Activated CD4-positive, CD25-positive, alpha-beta regulatory T cell treated with anti-CD3 and anti-CD28 coated beads, Interleukin-2, amount 50 U/mL, for 16 hours (primary cell): ENCODE data around the gene UEVLD.

Source experiments
- DNase-seq: peaks from one replicate; pipeline ENCODE4 v3.0.0-alpha.2; 2020; ENCODE audit warnings: low read depth, low spot score

UEVLD gene

DNA sequence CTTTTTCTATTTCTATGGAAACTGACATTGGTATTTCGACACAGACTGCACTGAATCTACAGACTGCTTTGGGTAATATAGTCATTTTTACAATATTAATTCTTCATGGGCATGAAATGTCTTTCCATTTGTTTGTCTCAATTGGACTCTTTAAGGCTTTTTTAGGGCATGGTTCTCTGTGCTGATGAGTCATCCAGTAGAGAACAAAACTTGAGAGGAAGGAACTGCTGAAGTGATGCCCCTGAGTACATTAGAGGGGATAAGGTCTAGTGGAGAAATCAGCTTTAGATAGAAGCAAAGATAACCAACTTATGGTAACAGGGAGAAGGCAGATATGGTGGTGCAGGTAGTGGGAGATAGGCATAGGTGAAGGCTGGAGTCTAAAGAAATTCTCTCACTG, 86.9 kb downstream of the UEVLD start:
- no peak for DNase-seq

DNA sequence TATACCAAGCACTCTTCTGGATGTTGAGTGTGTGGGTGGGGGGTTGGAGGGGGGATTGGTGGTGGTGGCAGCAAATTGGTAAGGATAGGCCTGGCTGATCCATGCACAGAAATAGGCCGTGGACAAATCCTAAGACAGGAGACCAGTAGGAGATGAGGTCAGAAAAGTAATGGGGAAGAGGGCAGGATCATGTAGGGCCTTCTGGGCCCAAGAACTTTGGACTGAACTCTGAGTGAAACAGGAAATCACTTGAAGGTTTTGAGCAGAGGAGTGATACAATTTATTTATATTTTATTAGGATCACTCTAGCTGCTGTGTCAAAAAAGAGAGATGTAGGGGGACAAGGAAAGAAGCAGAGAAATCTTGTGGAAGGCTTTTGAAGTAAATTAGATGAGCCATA, 90.5 kb downstream of the UEVLD start:
- no peak for DNase-seq

DNA sequence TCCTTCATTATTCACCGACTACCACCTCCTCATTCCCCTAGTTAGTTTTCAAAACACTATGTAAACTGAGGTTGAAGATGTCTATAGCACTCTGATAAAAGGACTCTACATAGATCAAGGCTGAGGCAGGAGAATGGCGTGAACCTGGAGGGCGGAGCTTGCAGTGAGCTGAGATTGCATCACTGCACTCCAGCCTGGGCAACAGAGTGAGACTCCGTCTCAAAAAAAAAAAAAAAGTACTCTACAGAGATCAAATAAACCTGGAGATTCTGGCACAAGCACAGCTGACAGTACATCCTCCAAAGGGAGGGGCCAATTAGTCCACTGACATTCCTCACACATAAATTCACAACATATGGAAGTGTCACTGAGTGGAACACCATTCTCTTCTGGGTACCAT, 92.8 kb downstream of the UEVLD start:
- DNase-seq, result no peak

DNA sequence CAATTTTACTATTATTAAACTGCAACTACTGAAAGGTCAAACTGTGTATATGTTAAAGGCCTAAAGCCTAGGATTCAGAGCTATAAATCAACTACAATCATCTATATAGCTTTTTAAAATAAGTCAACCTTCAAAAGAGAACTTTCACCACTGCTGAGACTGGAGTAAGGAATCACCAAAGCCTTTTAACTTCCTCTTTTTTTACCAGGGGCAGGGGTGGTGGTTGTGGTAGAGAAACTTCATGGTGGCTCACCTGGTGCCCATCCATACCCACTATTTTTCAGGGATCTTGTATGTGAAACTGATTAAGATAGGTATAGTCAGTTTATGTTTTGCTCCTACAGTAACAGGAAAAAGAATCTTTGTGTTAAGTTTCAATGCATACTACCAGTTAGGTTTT, 93.3 kb downstream of the UEVLD start:
- no peak for DNase-seq

DNA sequence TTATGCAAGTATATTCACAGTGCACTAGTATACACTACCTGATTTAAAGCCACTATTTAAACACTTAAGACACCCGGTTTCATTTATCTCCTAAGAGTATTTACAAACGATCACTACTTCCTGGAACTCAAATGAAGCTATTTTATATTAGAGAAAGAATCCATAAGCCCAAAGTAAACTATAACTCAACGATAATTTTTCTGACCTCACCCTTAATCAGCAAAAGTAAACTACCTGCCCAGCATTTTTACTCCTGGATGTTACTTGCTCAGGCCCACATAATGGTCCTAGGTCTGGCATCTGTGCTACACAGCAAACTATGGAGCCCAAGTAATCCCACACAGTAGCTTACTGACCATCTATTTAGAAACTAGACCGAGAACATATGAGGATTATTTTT, 95.2 kb downstream of the UEVLD start:
- no peak for DNase-seq

DNA sequence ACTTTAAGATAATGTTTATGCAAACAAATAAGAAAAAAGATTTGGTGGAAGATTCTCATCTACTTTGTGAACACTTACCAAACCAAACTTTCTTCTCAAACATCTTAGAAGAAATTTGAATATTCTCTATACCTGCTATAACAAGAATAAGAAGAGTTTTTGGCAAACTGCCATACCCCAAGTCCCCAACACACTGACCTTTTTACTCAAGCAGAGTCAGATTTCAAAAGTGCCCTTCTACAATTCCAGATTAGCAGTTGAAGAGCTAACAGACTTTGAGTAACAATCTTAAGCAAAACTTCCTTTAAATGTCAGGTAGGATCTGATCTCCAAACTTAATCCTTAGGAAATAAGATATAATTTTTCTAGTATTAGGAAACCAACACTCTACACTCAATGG, 95.6 kb downstream of the UEVLD start:
- DNase-seq, result no peak

DNA sequence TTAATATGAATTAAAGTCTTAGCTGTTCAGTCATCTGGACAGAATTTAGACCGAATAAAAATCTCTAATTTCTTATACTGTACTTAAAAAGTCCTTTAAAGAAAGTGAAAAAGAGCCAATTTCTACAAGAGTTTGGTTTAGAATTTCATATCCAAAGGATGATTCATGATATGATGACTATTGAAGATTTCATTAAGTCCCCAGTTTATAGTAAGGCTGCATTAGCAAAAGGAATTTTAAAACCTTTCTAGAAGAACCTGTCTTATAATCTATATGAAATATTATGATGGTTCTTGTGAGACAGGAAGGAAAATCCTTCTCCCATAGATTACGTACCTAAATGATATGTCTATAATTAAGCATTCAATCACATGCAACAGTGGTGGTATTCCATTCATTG, 96.6 kb downstream of the UEVLD start:
- no peak for DNase-seq

DNA sequence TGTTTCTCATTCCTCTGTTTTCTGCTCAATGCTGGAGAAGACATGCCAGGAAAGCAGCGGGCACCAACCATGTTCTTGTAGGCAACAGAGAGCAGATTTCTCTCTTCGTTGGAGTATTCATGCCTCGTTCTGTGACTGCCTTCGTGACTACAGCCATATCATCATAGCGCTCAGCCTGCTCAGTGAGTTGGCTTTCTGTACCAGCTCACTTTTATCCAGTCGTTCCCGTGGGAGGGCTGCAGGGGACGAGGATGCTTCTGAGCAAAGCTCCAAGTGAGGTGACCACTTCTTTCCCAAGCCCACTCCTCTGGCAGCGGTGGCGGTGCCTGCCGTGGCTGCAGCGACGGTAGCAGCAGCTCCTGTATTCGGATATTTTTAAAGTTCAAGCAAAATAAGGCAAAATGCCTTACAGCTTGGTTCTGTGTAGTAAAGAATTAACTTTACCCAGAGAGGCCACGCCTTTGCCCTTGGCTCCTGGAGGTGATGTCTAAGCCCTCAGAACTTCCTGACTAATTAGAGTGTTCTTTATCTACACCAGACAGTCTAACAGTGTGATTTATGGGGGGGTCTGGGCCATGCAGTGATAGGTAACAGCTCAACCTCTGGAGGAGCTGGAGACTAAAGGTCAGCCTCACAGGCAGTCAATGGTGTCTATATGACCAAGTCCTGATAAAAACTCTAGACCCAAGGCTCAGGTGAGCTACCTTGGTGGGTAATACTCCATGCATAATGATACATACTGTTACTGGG, 97.6 kb downstream of the UEVLD start:
- no peak for DNase-seq

DNA sequence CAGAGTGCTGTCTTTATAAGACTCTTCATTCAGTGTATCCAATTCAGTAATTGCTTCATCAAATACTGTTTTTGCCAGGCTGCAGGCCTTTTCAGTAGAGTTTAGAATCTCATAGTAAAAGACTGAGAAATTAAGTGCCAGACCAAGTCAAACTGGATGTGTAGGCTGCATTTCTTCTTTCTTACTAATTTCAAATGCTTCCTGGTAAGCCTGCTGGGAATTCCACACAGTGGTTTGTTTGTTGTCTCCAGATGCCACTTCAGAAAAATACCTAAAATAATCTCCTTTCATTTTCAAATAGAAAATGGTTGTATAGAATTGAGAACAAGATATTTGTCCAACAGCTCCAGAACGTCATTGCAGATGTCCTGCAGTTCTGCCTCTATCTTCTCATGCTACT, 98.2 kb downstream of the UEVLD start:
- DNase-seq, result no peak

DNA sequence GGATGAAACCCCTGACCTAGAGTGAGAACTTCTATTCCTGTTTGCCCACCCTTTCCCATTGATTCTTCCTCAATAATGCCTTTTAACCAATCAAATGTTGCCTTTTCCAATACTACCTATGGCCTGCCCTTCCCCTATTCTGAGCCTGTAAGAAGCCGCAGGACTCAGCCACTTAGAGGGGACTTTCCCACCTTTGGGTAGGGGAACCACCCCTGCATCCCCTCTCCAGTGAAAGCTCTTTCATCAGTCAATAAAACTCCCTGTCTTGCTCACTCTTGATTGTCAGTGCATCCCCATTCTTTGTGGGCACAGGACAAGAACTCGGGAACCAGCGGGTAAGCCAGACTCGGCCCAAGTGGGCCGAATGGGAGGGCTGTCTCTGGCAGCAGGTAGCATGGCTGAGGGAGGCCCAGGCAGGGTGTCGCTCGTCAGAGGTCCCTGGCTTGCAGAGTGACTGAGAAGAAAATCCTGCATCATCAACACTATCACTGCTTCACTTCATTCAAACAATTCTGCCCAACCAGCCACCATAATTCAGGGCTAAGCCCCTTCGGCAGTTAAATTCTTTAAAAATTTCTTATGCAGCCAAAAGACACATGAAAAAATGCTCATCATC, 102.5 kb downstream of the UEVLD start:
- no peak for DNase-seq
